ENCODE results near the gene CIAO1.

CIAO1 gene

DNA sequence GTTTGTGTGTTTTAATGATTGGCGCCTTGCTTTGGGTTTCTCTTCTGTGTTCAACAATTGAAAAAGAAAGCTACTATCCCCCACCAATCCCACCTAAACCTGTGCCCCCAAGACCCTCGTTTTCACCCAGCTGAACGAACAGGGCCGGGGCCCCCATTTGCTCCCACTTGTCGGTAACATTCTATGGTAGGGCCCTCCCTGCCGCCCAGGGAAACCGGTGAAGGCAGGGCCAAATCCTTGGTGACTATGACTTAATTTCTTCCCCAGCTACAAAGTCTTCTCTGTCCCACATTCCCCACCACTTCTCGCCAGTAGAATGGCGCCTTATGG lies 39.9 kb downstream of the CIAO1 start:
- no peak for TF ChIP-seq CTCF (IDR thresholded peaks at IDR 0.05; ENCODE audit: extremely low read depth, missing control alignments)
- no peak for DNase-seq (ENCODE audit: low spot score)

DNA sequence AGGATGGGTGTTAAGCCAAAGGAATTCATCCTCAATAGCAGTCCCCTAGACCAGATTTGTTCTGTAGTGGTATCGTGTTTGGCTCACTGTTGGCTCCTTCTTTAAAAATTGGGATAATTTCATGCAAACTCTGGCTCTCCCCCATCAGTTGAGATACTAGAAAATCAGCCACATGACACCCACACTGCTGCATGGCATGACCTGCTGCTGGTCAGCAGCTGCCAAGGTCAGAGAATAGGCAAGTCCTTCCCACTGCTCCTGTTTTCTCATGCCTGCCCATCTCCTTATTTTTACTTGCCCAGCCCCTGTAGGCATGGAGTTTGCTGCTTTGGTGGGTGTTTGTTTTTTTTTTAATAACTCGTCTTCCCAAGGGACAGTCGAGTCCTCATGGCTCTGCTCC lies 40.3 kb downstream of the CIAO1 start:
- no peak for DNase-seq (ENCODE audit: low spot score)
- no peak for TF ChIP-seq CTCF (IDR thresholded peaks at IDR 0.05; ENCODE audit: extremely low read depth, missing control alignments)

- DNase-seq (ENCODE audit: low spot score), result no peak
- TF ChIP-seq CTCF (IDR thresholded peaks at IDR 0.05; ENCODE audit: extremely low read depth, missing control alignments), result no peak
These were observed 42.2 kb downstream of the CIAO1 start for GRCh38 chr2:96308248-96308647.

- DNase-seq (ENCODE audit: low spot score), result no peak
- TF ChIP-seq CTCF (IDR thresholded peaks at IDR 0.05; ENCODE audit: extremely low read depth, missing control alignments), result no peak
These were observed 49.0 kb downstream of the CIAO1 start for GRCh38 chr2:96315005-96315399.

GRCh38 chr2:96315400-96316071 lies 49.5 kb downstream of the CIAO1 start:
- DNase-seq (ENCODE audit: low spot score), result peak; percentile 34
- TF ChIP-seq CTCF (IDR thresholded peaks at IDR 0.05; ENCODE audit: extremely low read depth, missing control alignments), result no peak

- no peak for DNase-seq (ENCODE audit: low spot score)
- TF ChIP-seq CTCF (IDR thresholded peaks at IDR 0.05; ENCODE audit: extremely low read depth, missing control alignments), result no peak
These were observed 51.0 kb downstream of the CIAO1 start for GRCh38 chr2:96316999-96317398.

- no peak for TF ChIP-seq CTCF (IDR thresholded peaks at IDR 0.05; ENCODE audit: extremely low read depth, missing control alignments)
- DNase-seq (ENCODE audit: low spot score), result no peak
These were observed 51.6 kb downstream of the CIAO1 start for GRCh38 chr2:96317584-96317997.
